AG20443 (cell line): ENCODE data around the gene SLITRK5.

Source experiments
- DNase-seq: peaks from one replicate; pipeline ENCODE4 v3.0.0; 2012; ENCODE audit warnings: low spot score, mixed read lengths

Gene SLITRK5

GRCh38 chr13:87671031-87671752 is at the start of gene SLITRK5:
Gene SLITRK5 (plus strand): TSS chr13:87671371. CDS start chr13:87675389, 4,018 bp downstream.
- DNase-seq = peak; percentile 87

GRCh38 chr13:87622971-87623370 is 48.2 kb upstream of the SLITRK5 start:
- DNase-seq = no peak

- DNase-seq = no peak
Measured at GRCh38 chr13:87656306-87656705, 14.9 kb upstream of the SLITRK5 start.

GRCh38 chr13:87661471-87661870 is 9.7 kb upstream of the SLITRK5 start:
- DNase-seq = no peak

- no peak for DNase-seq
Measured at GRCh38 chr13:87666831-87667230, 4.3 kb upstream of the SLITRK5 start.

- no peak for DNase-seq
Measured at GRCh38 chr13:87667686-87668085, 3.5 kb upstream of the SLITRK5 start.

GRCh38 chr13:87669379-87669978 is 1.7 kb upstream of the SLITRK5 start:
- no peak for DNase-seq

GRCh38 chr13:87671753-87672605 is 808 bp downstream of the SLITRK5 start:
- DNase-seq = no peak

- DNase-seq = no peak
Measured at GRCh38 chr13:87674247-87674738, 3.1 kb downstream of the SLITRK5 start.

- no peak for DNase-seq
Measured at GRCh38 chr13:87675851-87676250, 4.7 kb downstream of the SLITRK5 start.

GRCh38 chr13:87676254-87677042 is 5.3 kb downstream of the SLITRK5 start:
- no peak for DNase-seq

- DNase-seq = no peak
Measured at GRCh38 chr13:87677043-87677495, 5.9 kb downstream of the SLITRK5 start.

- peak; percentile 22 for DNase-seq
Measured at GRCh38 chr13:87677496-87678371, 6.6 kb downstream of the SLITRK5 start.

- no peak for DNase-seq
Measured at GRCh38 chr13:87678372-87678752, 7.2 kb downstream of the SLITRK5 start.

- no peak for DNase-seq
Measured at GRCh38 chr13:87680298-87680697, 9.1 kb downstream of the SLITRK5 start.

GRCh38 chr13:87684850-87685742 is 13.9 kb downstream of the SLITRK5 start:
- DNase-seq = no peak

- DNase-seq = no peak
Measured at GRCh38 chr13:87696458-87696857, 25.3 kb downstream of the SLITRK5 start.

GRCh38 chr13:87698268-87698667 is 27.1 kb downstream of the SLITRK5 start:
- no peak for DNase-seq

- DNase-seq = no peak
Measured at GRCh38 chr13:87709947-87710346, 38.8 kb downstream of the SLITRK5 start.

- no peak for DNase-seq
Measured at GRCh38 chr13:87712012-87712411, 40.8 kb downstream of the SLITRK5 start.
